Measurements from ENCODE around the gene PRKN. TPM values are rescaled to one million over a fixed set of nuclear protein-coding genes. Genes with fewer than 3 reads are reported as not detected.

The PRKN gene
- total RNA-seq, 1 donor = 6.1 TPM

GRCh38 chr6:161694995-161695394 is 1032.6 kb downstream of the PRKN start:
- Histone ChIP-seq H3K9me3 (ENCODE audit: low read depth, low read length) (no peaks in the 10 kb centered on the region), H3K4me1 (ENCODE audit: insufficient read depth, low read length) (no peaks in the 10 kb centered on the region), H3K27me3 (ENCODE audit: insufficient read depth, low read length) (no peaks in the 10 kb centered on the region), H3K4me3 (ENCODE audit: low read length) (no peak overlapping the region)

- H3K9me3 ChIP-seq (ENCODE audit: low read depth, low read length) = no peaks in the 10 kb centered on the region
- H3K4me1 ChIP-seq (ENCODE audit: insufficient read depth, low read length) = no peaks in the 10 kb centered on the region
- H3K4me3 ChIP-seq (ENCODE audit: low read length) = no peak overlapping the region
- no peaks in the 10 kb centered on the region for H3K27me3 ChIP-seq (ENCODE audit: insufficient read depth, low read length)
These were observed 1040.9 kb downstream of the PRKN start for GRCh38 chr6:161686655-161687054.

GRCh38 chr6:161684731-161685475 is 1042.7 kb downstream of the PRKN start:
- H3K4me3 ChIP-seq (ENCODE audit: low read length) = no peak overlapping the region
- H3K9me3 ChIP-seq (ENCODE audit: low read depth, low read length) = no peaks in the 10 kb centered on the region
- H3K4me1 ChIP-seq (ENCODE audit: insufficient read depth, low read length) = no peaks in the 10 kb centered on the region
- no peaks in the 10 kb centered on the region for H3K27me3 ChIP-seq (ENCODE audit: insufficient read depth, low read length)

GRCh38 chr6:161683400-161683799 is 1044.2 kb downstream of the PRKN start:
- H3K9me3 ChIP-seq (ENCODE audit: low read depth, low read length) = no peaks in the 10 kb centered on the region

GRCh38 chr6:161682982-161683381 is 1044.6 kb downstream of the PRKN start:
- no peaks in the 10 kb centered on the region for H3K9me3 ChIP-seq (ENCODE audit: low read depth, low read length)
- no peaks in the 10 kb centered on the region for H3K27me3 ChIP-seq (ENCODE audit: insufficient read depth, low read length)
- no peak overlapping the region for H3K4me3 ChIP-seq (ENCODE audit: low read length)
- no peaks in the 10 kb centered on the region for H3K4me1 ChIP-seq (ENCODE audit: insufficient read depth, low read length)

More at GRCh38 chr6:161683400-161683799, 1044.2 kb downstream of the PRKN start:
- Histone ChIP-seq H3K4me3 (ENCODE audit: low read length) (no peak overlapping the region), H3K27me3 (ENCODE audit: insufficient read depth, low read length) (no peaks in the 10 kb centered on the region), H3K4me1 (ENCODE audit: insufficient read depth, low read length) (no peaks in the 10 kb centered on the region)

- Histone ChIP-seq H3K4me1 (ENCODE audit: insufficient read depth, low read length) (no peaks in the 10 kb centered on the region), H3K27me3 (ENCODE audit: insufficient read depth, low read length) (no peaks in the 10 kb centered on the region), H3K4me3 (ENCODE audit: low read length) (no peak overlapping the region), H3K9me3 (ENCODE audit: low read depth, low read length) (no peaks in the 10 kb centered on the region)
These were observed 1047.5 kb downstream of the PRKN start for GRCh38 chr6:161679980-161680538.

- H3K4me1 ChIP-seq (ENCODE audit: insufficient read depth, low read length) = no peaks in the 10 kb centered on the region
- H3K9me3 ChIP-seq (ENCODE audit: low read depth, low read length) = no peaks in the 10 kb centered on the region
These were observed 1050.4 kb downstream of the PRKN start for GRCh38 chr6:161677188-161677587.

GRCh38 chr6:161676586-161676985 is 1051.0 kb downstream of the PRKN start:
- no peak overlapping the region for H3K4me3 ChIP-seq (ENCODE audit: low read length)
- H3K27me3 ChIP-seq (ENCODE audit: insufficient read depth, low read length) = no peaks in the 10 kb centered on the region
- H3K4me1 ChIP-seq (ENCODE audit: insufficient read depth, low read length) = no peaks in the 10 kb centered on the region
- no peaks in the 10 kb centered on the region for H3K9me3 ChIP-seq (ENCODE audit: low read depth, low read length)

More at GRCh38 chr6:161677188-161677587, 1050.4 kb downstream of the PRKN start:
- H3K4me3 ChIP-seq (ENCODE audit: low read length) = no peak overlapping the region
- H3K27me3 ChIP-seq (ENCODE audit: insufficient read depth, low read length) = no peaks in the 10 kb centered on the region

- H3K4me1 ChIP-seq (ENCODE audit: insufficient read depth, low read length) = no peaks in the 10 kb centered on the region
- no peaks in the 10 kb centered on the region for H3K9me3 ChIP-seq (ENCODE audit: low read depth, low read length)
- H3K4me3 ChIP-seq (ENCODE audit: low read length) = no peak overlapping the region
- H3K27me3 ChIP-seq (ENCODE audit: insufficient read depth, low read length) = no peaks in the 10 kb centered on the region
These were observed 1052.5 kb downstream of the PRKN start for GRCh38 chr6:161674930-161675682.

GRCh38 chr6:161673026-161673425 is 1054.5 kb downstream of the PRKN start:
- Histone ChIP-seq H3K27me3 (ENCODE audit: insufficient read depth, low read length) (no peaks in the 10 kb centered on the region), H3K4me3 (ENCODE audit: low read length) (no peak overlapping the region), H3K4me1 (ENCODE audit: insufficient read depth, low read length) (no peaks in the 10 kb centered on the region), H3K9me3 (ENCODE audit: low read depth, low read length) (no peaks in the 10 kb centered on the region)

- no peaks in the 10 kb centered on the region for H3K9me3 ChIP-seq (ENCODE audit: low read depth, low read length)
- no peak overlapping the region for H3K4me3 ChIP-seq (ENCODE audit: low read length)
- no peaks in the 10 kb centered on the region for H3K27me3 ChIP-seq (ENCODE audit: insufficient read depth, low read length)
- no peaks in the 10 kb centered on the region for H3K4me1 ChIP-seq (ENCODE audit: insufficient read depth, low read length)
These were observed 1056.4 kb downstream of the PRKN start for GRCh38 chr6:161671117-161671516.

- H3K4me3 ChIP-seq (ENCODE audit: low read length) = no peak overlapping the region
- no peaks in the 10 kb centered on the region for H3K4me1 ChIP-seq (ENCODE audit: insufficient read depth, low read length)
- H3K9me3 ChIP-seq (ENCODE audit: low read depth, low read length) = no peaks in the 10 kb centered on the region
- no peaks in the 10 kb centered on the region for H3K27me3 ChIP-seq (ENCODE audit: insufficient read depth, low read length)
These were observed 1058.9 kb downstream of the PRKN start for GRCh38 chr6:161668665-161669064.

- Histone ChIP-seq H3K4me1 (ENCODE audit: insufficient read depth, low read length) (no peaks in the 10 kb centered on the region), H3K9me3 (ENCODE audit: low read depth, low read length) (no peaks in the 10 kb centered on the region), H3K4me3 (ENCODE audit: low read length) (no peak overlapping the region), H3K27me3 (ENCODE audit: insufficient read depth, low read length) (no peaks in the 10 kb centered on the region)
These were observed 1059.6 kb downstream of the PRKN start for GRCh38 chr6:161667957-161668356.

GRCh38 chr6:161663682-161664081 is 1063.9 kb downstream of the PRKN start:
- Histone ChIP-seq H3K4me3 (ENCODE audit: low read length) (no peak overlapping the region), H3K9me3 (ENCODE audit: low read depth, low read length) (no peaks in the 10 kb centered on the region), H3K4me1 (ENCODE audit: insufficient read depth, low read length) (no peaks in the 10 kb centered on the region), H3K27me3 (ENCODE audit: insufficient read depth, low read length) (no peaks in the 10 kb centered on the region)
